ENCODE results near the gene IGSF21. TPM values are rescaled to one million over a fixed set of nuclear protein-coding genes. Genes with fewer than 3 reads are reported as not detected.

IGSF21 gene
- total and polyA plus RNA-seq, 12 donors = 0.18 to 16.4 (median 7.0) TPM

- H3K4me1 ChIP-seq (replicated peaks in 1 of 2) = no peaks in the 10 kb centered on the region
- H3K36me3 ChIP-seq (replicated peaks in 1 of 2) = no peaks in the 10 kb centered on the region
- DNase-seq = no peak
- intact Hi-C loops (cut with DNase I) = no loop called here
- WGBS, 4 donors = 79 to 85% (median 81%) methylated on average over 7 to 13 of the region's 13 CpGs
- TF ChIP-seq POLR2A (IDR thresholded peaks at IDR 0.05) (no peak), CTCF (IDR thresholded peaks at IDR 0.05) (no peak)
- H3K27ac ChIP-seq = no peak overlapping the region
- no peaks in the 10 kb centered on the region for H3K9me3 ChIP-seq (replicated peaks in 1 of 3)
- no peak overlapping the region for H3K4me3 ChIP-seq
- no peaks in the 10 kb centered on the region for H3K27me3 ChIP-seq
Measured at GRCh38 chr1:18307329-18307898, 199.8 kb downstream of the IGSF21 start.

- Histone ChIP-seq H3K36me3 (replicated peaks in 1 of 2) (no peaks in the 10 kb centered on the region), H3K9me3 (replicated peaks in 1 of 3) (no peaks in the 10 kb centered on the region), H3K27ac (no peak overlapping the region), H3K4me1 (replicated peaks in 1 of 2) (no peaks in the 10 kb centered on the region), H3K27me3 (no peaks in the 10 kb centered on the region), H3K4me3 (no peak overlapping the region)
- WGBS, 4 donors = 82 to 94% (median 92%) methylated on average over 6 to 10 of the region's 10 CpGs
- intact Hi-C loops (cut with DNase I) = no loop called here
- no peak for DNase-seq
- TF ChIP-seq CTCF (IDR thresholded peaks at IDR 0.05) (no peak), POLR2A (IDR thresholded peaks at IDR 0.05) (no peak)
Measured at GRCh38 chr1:18309552-18310155, 202.1 kb downstream of the IGSF21 start.

DNA sequence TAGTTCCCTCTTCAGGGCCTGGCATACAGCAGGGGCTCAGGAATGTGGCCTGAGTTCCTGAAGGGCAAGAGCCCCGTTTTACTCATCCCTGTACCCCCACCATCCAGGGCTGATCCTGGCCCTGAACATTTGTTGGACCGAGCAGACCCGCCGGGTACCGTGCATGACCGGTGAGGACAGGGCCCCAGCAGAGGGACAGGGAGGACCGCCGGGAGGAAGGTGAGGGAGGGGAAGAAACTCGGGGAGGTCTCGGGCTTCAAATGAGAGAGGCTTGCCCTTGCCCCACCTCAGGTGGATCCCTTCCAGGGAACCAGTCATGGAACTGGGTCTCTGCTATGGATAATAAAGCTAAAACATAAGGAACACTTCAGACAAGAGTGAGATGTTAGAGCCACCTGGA lies 205.4 kb downstream of the IGSF21 start:
- 79 to 86% (median 83%) methylated on average over 10 of the region's 10 CpGs for WGBS, 4 donors
- Histone ChIP-seq H3K36me3 (replicated peaks in 1 of 2) (no peaks in the 10 kb centered on the region), H3K27ac (no peak overlapping the region), H3K4me1 (replicated peaks in 1 of 2) (no peaks in the 10 kb centered on the region), H3K9me3 (replicated peaks in 1 of 3) (no peaks in the 10 kb centered on the region), H3K27me3 (no peaks in the 10 kb centered on the region), H3K4me3 (no peak overlapping the region)
- no peak for TF ChIP-seq POLR2A (IDR thresholded peaks at IDR 0.05)
- no peak for TF ChIP-seq CTCF (IDR thresholded peaks at IDR 0.05)
- intact Hi-C loops (cut with DNase I) = no loop called here
- DNase-seq = no peak

DNA sequence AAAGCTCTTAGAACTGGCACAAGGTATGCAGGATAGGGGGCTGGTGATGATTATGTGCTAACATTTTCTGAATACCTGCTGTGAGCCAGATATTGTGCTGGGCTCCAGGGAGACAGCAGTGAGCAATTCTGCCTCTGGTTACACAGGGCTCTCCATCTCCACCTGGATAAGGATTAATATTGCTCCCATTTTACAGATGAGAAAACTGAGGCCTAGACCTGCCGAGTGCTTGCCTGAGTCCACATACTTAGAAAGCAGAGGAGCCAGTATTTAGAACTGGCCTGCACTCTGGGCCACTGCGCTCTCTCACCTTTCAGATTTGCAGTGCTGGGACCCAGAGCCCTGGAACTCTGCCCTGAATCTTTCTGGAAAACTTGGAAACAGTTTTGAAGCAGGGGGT lies 205.9 kb downstream of the IGSF21 start:
- H3K4me1 ChIP-seq (replicated peaks in 1 of 2) = no peaks in the 10 kb centered on the region
- DNase-seq = no peak
- no peaks in the 10 kb centered on the region for H3K36me3 ChIP-seq (replicated peaks in 1 of 2)
- no peak overlapping the region for H3K27ac ChIP-seq
- 70 to 90% (median 84%) methylated on average over 2 of the region's 2 CpGs for WGBS, 4 donors
- H3K9me3 ChIP-seq (replicated peaks in 1 of 3) = no peaks in the 10 kb centered on the region
- intact Hi-C loops (cut with DNase I) = no loop called here
- H3K27me3 ChIP-seq = no peaks in the 10 kb centered on the region
- no peak overlapping the region for H3K4me3 ChIP-seq
- TF ChIP-seq CTCF (IDR thresholded peaks at IDR 0.05) (no peak), POLR2A (IDR thresholded peaks at IDR 0.05) (no peak)
